Endothelial cell of umbilical vein (primary cell): ENCODE measurements around the gene CTIF. TPM values are rescaled to one million over a fixed set of nuclear protein-coding genes. Genes with fewer than 3 reads are reported as not detected.

Experiments
- BruUV-seq: library from RNA; stranded (reverse); fragments of 400-500 nt; replicated peaks from 2 replicates; lab custom pipeline; 2021; lab: Mats Ljungman, UMichigan
- CTCF ChIA-PET: fragments of 300-600, 350-600 bp; sonication (Branson Sonifier 250); formaldehyde crosslinking; loops from one replicate; lab custom pipeline; 2021; ENCODE audit warnings: antibody characterized with exemption, inconsistent platforms; lab: Charles Lee
- POLR2A ChIA-PET: fragments of 300-600, 350-600 bp; sonication (Branson Sonifier 250); formaldehyde crosslinking; loops from one replicate; lab custom pipeline; 2021; ENCODE audit warnings: antibody characterized with exemption, inconsistent platforms; lab: Charles Lee
- DNase-seq: peaks from one replicate; pipeline ENCODE4 v3.0.0-alpha.2; 2011; ENCODE audit warnings: low read depth, low spot score
- FAIRE-seq: peaks from 2 replicates; lab custom pipeline; 2011; peaks lifted over from hg19 to GRCh38; lab: Jason Lieb, UNC
- H2AFZ ChIP-seq: 2 replicates; pipeline ENCODE4 v1.6.0; 2012; ENCODE audit warnings: low read depth, low read length, control low read depth, inconsistent platforms
- H3K27ac ChIP-seq: 2 replicates; pipeline ENCODE4 v1.5.1; 2011; ENCODE audit warnings: low read depth, mild to moderate bottlenecking, control low read depth, low read length, moderate library complexity; ENCODE audit not compliant: insufficient read depth
- H3K27me3 ChIP-seq, 2 experiments: 2 replicates each; pipeline versions ENCODE4 v1.6.0 to v1.6.1; 2011; ENCODE audit warnings: low read length in 2 of 2, mixed read lengths in 1 of 2; ENCODE audit not compliant: control insufficient read depth in 2 of 2, insufficient read depth in 2 of 2
- H3K36me3 ChIP-seq, 2 experiments: 2 replicates in 1 of 2; 3 replicates in 1 of 2; pipeline ENCODE4 v1.5.1; 2011; ENCODE audit warnings: low read length in 2 of 2, mild to moderate bottlenecking in 1 of 2, moderate library complexity in 1 of 2; ENCODE audit not compliant: control insufficient read depth in 2 of 2, insufficient read depth in 2 of 2; ENCODE audit errors: extremely low read depth in 1 of 2
- H3K4me1 ChIP-seq: 3 replicates; pipeline ENCODE4 v1.5.1; 2011; ENCODE audit warnings: mild to moderate bottlenecking, low read length; ENCODE audit not compliant: control insufficient read depth, insufficient read depth; ENCODE audit errors: extremely low read depth
- H3K4me2 ChIP-seq: 2 replicates; pipeline ENCODE4 v1.6.1; 2011; ENCODE audit warnings: low read length, control low read depth, mixed read lengths; ENCODE audit not compliant: insufficient read depth
- H3K4me3 ChIP-seq, 3 experiments: fragments of 200-600 bp in 1 of 3; sonication (generic), shearing (Covaris generic) in 1 of 3; replicated peaks in 1 of 3; 2 replicates each; pipeline ENCODE4 v1.5.1; 2011 to 2016; ENCODE audit warnings: control low read depth in 3 of 3, low read length in 3 of 3, mild to moderate bottlenecking in 2 of 3, inconsistent platforms in 1 of 3, low read depth in 1 of 3, moderate library complexity in 1 of 3; ENCODE audit not compliant: insufficient read depth in 1 of 3
- H3K79me2 ChIP-seq: 2 replicates; pipeline ENCODE4 v1.6.0; 2012; ENCODE audit warnings: low read length, inconsistent platforms; ENCODE audit not compliant: control insufficient read depth, insufficient read depth
- H3K9ac ChIP-seq: replicated peaks from 2 replicates; pipeline ENCODE3; 2011; ENCODE audit warnings: low read length, control low read depth; ENCODE audit not compliant: insufficient read depth; ENCODE audit errors: extremely low read depth
- H3K9me1 ChIP-seq: replicated peaks from 3 replicates; pipeline ENCODE4 v1.6.0; 2011; ENCODE audit warnings: mild to moderate bottlenecking, low read length; ENCODE audit not compliant: control insufficient read depth, insufficient read depth; ENCODE audit errors: extremely low read depth
- H3K9me3 ChIP-seq: replicated peaks from 2 replicates; pipeline ENCODE4 v1.5.1; 2012; ENCODE audit warnings: low read length, inconsistent platforms; ENCODE audit not compliant: control insufficient read depth, insufficient read depth
- H4K20me1 ChIP-seq: replicated peaks from 2 replicates; pipeline ENCODE3; 2011; ENCODE audit warnings: mild to moderate bottlenecking, low read length; ENCODE audit not compliant: control insufficient read depth, insufficient read depth; ENCODE audit errors: extremely low read depth
- CTCF ChIP-seq, 2 donors: IDR thresholded peaks; 1 replicate in 1 of 2; 2 replicates in 1 of 2; pipeline ENCODE4 v1.5.1; 2011; ENCODE audit warnings: low read length in 2 of 2, mild to moderate bottlenecking in 2 of 2, moderate library complexity in 2 of 2, control low read depth in 1 of 2, inconsistent platforms in 1 of 2, low read depth in 1 of 2; ENCODE audit not compliant: insufficient read depth in 1 of 2; ENCODE audit errors: extremely low read depth in 1 of 2
- EZH2 ChIP-seq: IDR thresholded peaks from 2 replicates; pipeline ENCODE4 v1.6.1; 2012; ENCODE audit warnings: borderline replicate concordance, low read depth, mild to moderate bottlenecking, moderate library complexity, low read length, inconsistent platforms; ENCODE audit not compliant: severe bottlenecking
- FOS ChIP-seq: IDR thresholded peaks from 2 replicates; pipeline ENCODE4 v1.6.1; 2011; ENCODE audit warnings: mild to moderate bottlenecking, low read length, moderate library complexity, borderline replicate concordance; ENCODE audit not compliant: insufficient read depth
- GATA2 ChIP-seq: IDR thresholded peaks from 2 replicates; pipeline ENCODE4 v1.7.0; 2011; ENCODE audit warnings: low read depth, mild to moderate bottlenecking, moderate library complexity, mixed read lengths, low read length; ENCODE audit not compliant: insufficient read length, insufficient read depth
- JUN ChIP-seq: IDR thresholded peaks from 2 replicates; pipeline ENCODE4 v1.6.1; 2011; ENCODE audit warnings: borderline replicate concordance, low read depth; ENCODE audit not compliant: insufficient read length, insufficient read depth
- MAX ChIP-seq: IDR thresholded peaks from 2 replicates; pipeline ENCODE4 v1.6.1; 2011; ENCODE audit not compliant: insufficient read depth, insufficient read length
- MYC ChIP-seq: IDR thresholded peaks from one replicate; pipeline ENCODE4 v1.6.1; 2011; ENCODE audit warnings: mild to moderate bottlenecking, low read depth, low read length
- POLR2A ChIP-seq: IDR thresholded peaks from 2 replicates; pipeline ENCODE4 v1.6.1; 2012; ENCODE audit warnings: low read depth, mild to moderate bottlenecking, control low read depth, low read length
- POLR2AphosphoS5 ChIP-seq: IDR thresholded peaks from 2 replicates; pipeline ENCODE4 v1.6.1; 2012; ENCODE audit warnings: low read depth, mild to moderate bottlenecking, control low read depth, low read length, moderate library complexity; ENCODE audit not compliant: insufficient read depth
- dilution Hi-C: fragments of 300-500 bp; cut with MboI; formaldehyde crosslinking; loops from one replicate; pipeline ENCODE4 v1.15.0; 2019; ENCODE audit warnings: low sequenced_read_pairs; ENCODE audit not compliant: extremely low pct_ligation_motif_present
- intact Hi-C: fragments of 100-400 bp; cut with micrococcal nuclease; formaldehyde crosslinking; loops from one replicate; pipeline ENCODE4 v1.10.0; 2022
- polyA plus RNA-seq, 4 experiments: library from polyadenylated mRNA; depleted of rRNA in 3 of 4; stranded (reverse) in 3 of 4; unstranded in 1 of 4; fragments of >200 nt; gene quantifications; 2 replicates each; pipeline versions ENCODE4 v1.2.1 to v1.2.3, GENCODE V29; 2011 to 2012; ENCODE audit warnings: missing spikeins in 1 of 4
- total RNA-seq: library from RNA; stranded (reverse); gene quantifications from 2 replicates; pipeline ENCODE4 v1.2.3, GENCODE V29; 2021

The CTIF gene
- total and polyA plus RNA-seq, 2 donors (not counting 3 experiments of a cell fraction or from before 2014, with no cell fraction given), result 20.9 to 57.7 TPM

DNA sequence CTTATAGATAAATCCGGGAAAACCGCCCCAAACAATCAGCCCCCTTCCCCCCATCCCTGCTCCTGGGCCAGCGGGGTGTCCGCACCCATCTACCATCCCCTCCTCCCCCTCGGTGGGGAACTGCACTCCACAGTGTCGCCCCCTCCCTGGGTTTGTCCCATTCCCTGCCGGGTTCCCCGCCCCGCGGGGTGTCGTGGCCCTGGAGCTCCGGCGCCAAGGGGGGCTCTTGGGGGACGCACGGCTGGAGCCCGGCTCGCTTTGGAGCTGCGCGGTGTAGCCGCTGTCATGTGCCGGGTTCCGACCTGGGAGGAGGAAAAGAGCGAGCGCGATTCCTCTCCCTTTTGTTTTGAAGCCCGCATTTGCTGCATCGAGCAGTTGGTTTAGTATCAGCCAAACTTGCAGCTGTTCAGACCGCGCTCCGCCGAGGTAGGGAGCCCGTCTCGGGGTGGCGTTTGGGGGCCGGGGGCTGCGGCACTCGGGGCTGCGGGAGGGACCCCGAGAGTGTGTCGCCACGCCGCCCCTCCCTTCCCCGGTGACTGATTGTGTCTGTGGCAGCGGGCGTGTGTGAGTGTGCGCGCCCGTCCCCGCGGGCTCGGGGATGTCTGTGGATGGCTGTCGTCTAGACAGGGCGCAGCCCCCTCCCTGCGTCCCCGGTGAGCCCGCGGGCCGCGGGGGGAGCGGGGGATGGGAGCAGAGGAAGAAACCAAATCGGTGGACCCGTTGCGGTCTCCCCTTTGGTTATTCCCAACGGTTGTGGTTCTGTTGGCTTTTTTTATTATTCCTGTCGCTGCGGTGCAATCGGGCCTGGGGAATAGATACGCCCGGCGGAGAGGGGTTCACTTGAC is 797 bp downstream of the CTIF start:
- DNase-seq (peak; percentile 59), FAIRE-seq (peak; percentile 59)
- CTCF ChIA-PET, result interaction anchor here (0.7 to 2.2 kb wide), 3 partner anchors 64 to 94 kb away, joined by 3 to 6 read pairs (median 4); no protein-coding TSS in a partner anchor
- Histone ChIP-seq H4K20me1 (no peaks in the 10 kb centered on the region), H3K9me3 (no peaks in the 10 kb centered on the region), H3K36me3 (no peaks in the 10 kb centered on the region), H3K79me2 (peaks cover 32% of the 10 kb centered on the region), H3K27ac (peak overlapping the region; percentile 86), H3K27me3 (no peaks in the 10 kb centered on the region), H2AFZ (peak overlapping the region; percentile 37), H3K4me1 (peaks cover 26% of the 10 kb centered on the region), H3K9me1 (no peaks in the 10 kb centered on the region), H3K4me2 (peak overlapping the region; percentile 76), H3K4me3 (peak overlapping the region; percentile 73 to 86 (median 80)), H3K9ac (peak overlapping the region; percentile 90)
- dilution Hi-C loops, result no loop called here
- intact Hi-C loops, result loop anchor here (1.0 to 10.0 kb wide), 9 partner anchors 51 to 925 kb away; partner anchors contain the start of genes DYM and SMAD2
- TF ChIP-seq MAX (no peak), MYC (no peak), POLR2A (no peak), JUN (no peak), EZH2 (no peak), CTCF (IDR thresholded peaks at IDR 0.05; ENCODE audit: extremely low read depth in 1 of 2, insufficient read depth in 1 of 2, low read depth in 1 of 2, low read length in 2 of 2) (no peak), POLR2AphosphoS5 (no peak), GATA2 (no peak), FOS (no peak)
- TSS peak; percentile 39 for BruUV-seq
- POLR2A ChIA-PET, result interaction anchor here (0.7 kb wide), 1 partner anchor 22 kb away, joined by 4 read pairs; no protein-coding TSS in a partner anchor
